Ovary (tissue), 3 donors: ENCODE data around the gene MANEAL.

ENCODE experiments used
- CTCF ChIP-seq, 3 donors: fragments of 450-650 bp in 2 of 3; fragments of 200-600 bp in 1 of 3; IDR thresholded peaks; one replicate each; pipeline versions ENCODE4 v1.5.1 to v1.8.0; 2016 to 2022; ENCODE audit warnings: antibody characterized with exemption in 3 of 3, mild to moderate bottlenecking in 1 of 3
- EP300 ChIP-seq: sonication (generic); formaldehyde crosslinking; IDR thresholded peaks from one replicate; pipeline ENCODE4 v1.6.1; 2017; ENCODE audit warnings: antibody characterized with exemption
- POLR2A ChIP-seq: fragments of 450-650 bp; IDR thresholded peaks from one replicate; pipeline ENCODE4 v1.6.1; 2017; ENCODE audit warnings: antibody characterized with exemption, mild to moderate bottlenecking, moderate library complexity
- donor health status: DM: no; HTN: no; CAD: no.

DNA sequence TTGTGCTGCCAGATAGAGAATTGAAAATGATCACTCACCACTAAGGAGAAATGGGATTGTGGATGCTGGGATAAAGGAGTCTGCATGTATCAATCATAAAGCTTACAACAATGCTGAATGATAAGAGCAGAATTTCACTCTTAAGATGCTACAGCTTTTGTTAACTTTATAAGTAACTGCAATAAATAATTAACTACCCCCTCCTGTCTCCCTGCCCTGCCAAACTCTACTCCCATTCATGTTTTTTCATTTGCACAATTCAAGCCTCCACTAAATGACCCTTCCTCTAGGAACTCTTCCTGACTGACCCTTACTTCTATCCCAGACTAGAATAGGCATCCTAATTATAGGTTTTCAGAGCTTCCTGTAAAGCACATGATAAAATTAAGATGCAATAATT, 50.9 kb downstream of the MANEAL start:
- no peak for TF ChIP-seq CTCF (IDR thresholded peaks at IDR 0.05)
- TF ChIP-seq POLR2A: no peak
- TF ChIP-seq EP300: no peak
